SJCRH30 (cell line): Measurements from ENCODE around the gene ATP8B2. TPM values are rescaled to one million over a fixed set of nuclear protein-coding genes. Genes with fewer than 3 reads are reported as not detected.
"Not testable (repeated sequence)": the region's sequence is repeated elsewhere in the genome, so short reads cannot be mapped to it uniquely, and the experiment has no call there.

Source experiments
- DNase-seq, 2 experiments: peaks; one replicate each; pipeline ENCODE4 v3.0.0-alpha.2; 2015 to 2020
- H3K27ac ChIP-seq: fragments of 250-450 bp; sonication (Bioruptor Pico); 2 replicates; pipeline ENCODE4 v1.5.1; 2020; ENCODE audit warnings: mild to moderate bottlenecking, moderate library complexity
- H3K27me3 ChIP-seq: fragments of 250-450 bp; sonication (Bioruptor Pico); 2 replicates; pipeline ENCODE4 v1.5.1; 2020; ENCODE audit warnings: mild to moderate bottlenecking, moderate library complexity
- H3K36me3 ChIP-seq: fragments of 250-450 bp; sonication (Bioruptor Pico); 2 replicates; pipeline ENCODE4 v1.5.1; 2020; ENCODE audit warnings: mild to moderate bottlenecking, moderate library complexity
- H3K4me1 ChIP-seq: fragments of 250-450 bp; sonication (Bioruptor Pico); 2 replicates; pipeline ENCODE4 v1.5.1; 2020; ENCODE audit warnings: mild to moderate bottlenecking, moderate library complexity
- H3K4me3 ChIP-seq: fragments of 250-450 bp; sonication (Bioruptor Pico); 2 replicates; pipeline ENCODE4 v1.5.1; 2020; ENCODE audit warnings: mild to moderate bottlenecking, moderate library complexity
- H3K9me3 ChIP-seq: fragments of 250-450 bp; sonication (Bioruptor Pico); replicated peaks from 2 replicates; pipeline ENCODE4 v1.5.1; 2020; ENCODE audit warnings: mild to moderate bottlenecking, moderate library complexity
- total RNA-seq: library from RNA; depleted of rRNA; stranded (reverse); fragments of >200 nt; shearing (Covaris generic); gene quantifications from 2 replicates; pipeline ENCODE4 v1.2.3, GENCODE V29; 2014

Gene ATP8B2
- total RNA-seq, 1 experiment from 2014 or later = 21.2 TPM

- Histone ChIP-seq H3K4me3 (no peak overlapping the region), H3K4me1 (no peaks in the 10 kb centered on the region), H3K9me3 (no peaks in the 10 kb centered on the region; the same call in 1 of the 2 replicates), H3K27ac (no peak overlapping the region), H3K36me3 (no peaks in the 10 kb centered on the region), H3K27me3 (no peaks in the 10 kb centered on the region)
- no peak for DNase-seq
These were observed 8.6 kb upstream of the ATP8B2 start for GRCh38 chr1:154316704-154317103.

DNA sequence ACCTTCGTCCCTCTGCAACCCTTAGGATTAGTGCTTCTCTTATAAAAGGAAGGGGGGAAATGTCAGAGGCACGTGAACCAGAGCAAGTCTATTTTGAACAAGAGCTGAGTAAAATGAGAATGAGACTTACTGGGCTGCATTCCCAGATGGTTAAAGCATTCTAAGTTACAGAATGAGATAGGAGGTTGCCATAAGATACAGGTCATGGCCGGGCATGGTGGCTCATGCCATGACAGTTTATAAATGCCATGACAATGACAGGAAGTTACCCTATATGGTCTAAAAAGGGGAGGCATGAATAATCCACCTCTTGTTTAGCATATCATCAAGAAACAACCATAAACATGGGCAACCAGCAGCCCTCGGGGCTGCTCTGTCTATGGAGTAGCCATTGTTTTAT is 6.9 kb upstream of the ATP8B2 start:
- H3K4me1 ChIP-seq = no peaks in the 10 kb centered on the region
- no peak for DNase-seq
- H3K9me3 ChIP-seq = no peaks in the 10 kb centered on the region; the same call in 1 of the 2 replicates
- H3K27me3 ChIP-seq = no peaks in the 10 kb centered on the region
- no peak overlapping the region for H3K27ac ChIP-seq
- H3K4me3 ChIP-seq = no peak overlapping the region
- H3K36me3 ChIP-seq = no peaks in the 10 kb centered on the region

DNA sequence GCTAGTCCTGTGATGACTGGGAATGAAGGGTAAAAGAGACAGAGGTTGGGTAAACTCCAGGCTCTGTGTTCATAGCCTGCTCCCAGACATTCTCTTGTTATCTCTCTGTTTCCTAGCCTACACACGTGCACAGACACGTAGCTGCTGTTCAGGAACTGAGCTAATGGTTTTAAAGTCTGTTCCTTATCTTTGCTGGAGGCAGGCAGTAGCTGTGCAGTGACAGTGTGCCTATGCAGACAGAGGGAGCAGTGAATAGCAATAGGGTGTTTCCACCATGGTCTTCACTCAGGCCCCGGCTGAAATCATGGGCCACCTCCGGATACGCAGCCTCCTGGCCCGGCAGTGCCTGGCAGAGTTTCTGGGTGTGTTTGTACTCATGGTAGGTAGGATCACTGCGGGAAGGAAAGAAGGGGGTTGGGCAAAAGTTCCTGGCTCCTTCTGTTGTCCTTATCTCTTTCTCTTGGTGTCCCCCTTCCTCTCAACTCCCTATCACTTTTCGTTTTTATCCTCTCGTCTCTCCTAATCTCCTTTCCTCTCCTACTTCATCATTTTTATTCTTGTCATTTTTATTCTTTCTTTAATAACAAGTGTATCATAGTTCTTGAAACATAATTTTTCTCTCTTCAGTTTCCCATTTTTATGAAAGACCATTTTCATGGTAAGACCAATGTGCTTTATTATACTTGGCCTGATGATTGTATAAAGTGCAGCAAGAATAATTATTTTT is 4.3 kb upstream of the ATP8B2 start, which contains the start of gene AQP10:
AQP10 (plus strand) TSS at position 212 of the 727 bp plus-strand sequence; CDS start at position 275, 63 bp downstream.
- DNase-seq = no peak
- H3K9me3 ChIP-seq = no peaks in the 10 kb centered on the region; the same call in 1 of the 2 replicates
- no peaks in the 10 kb centered on the region for H3K4me1 ChIP-seq
- H3K4me3 ChIP-seq = no peak within 1 kb of the TSS
- no peaks in the 10 kb centered on the region for H3K27me3 ChIP-seq
- H3K27ac ChIP-seq = no peak within 1 kb of the TSS
- no peaks in the 10 kb centered on the region for H3K36me3 ChIP-seq

DNA sequence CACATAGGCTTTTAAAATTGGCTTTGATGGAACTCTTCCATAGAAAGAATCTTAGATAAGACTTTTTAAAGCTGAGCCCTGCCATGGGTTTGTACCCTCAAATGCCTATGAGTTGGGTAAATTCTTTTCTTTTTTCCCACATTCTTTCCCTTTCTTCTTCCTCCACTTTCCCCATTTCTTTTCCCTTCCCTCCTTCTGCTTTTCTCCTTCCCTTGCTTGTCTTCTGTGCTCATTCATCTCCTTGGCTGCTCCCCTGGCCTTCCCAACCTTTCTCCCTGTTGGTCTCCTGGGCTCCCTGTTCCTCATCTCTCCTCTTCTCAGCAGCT is 3.8 kb upstream of the ATP8B2 start:
- not testable (repeated sequence) for H3K27me3 ChIP-seq, DNase-seq, H3K27ac ChIP-seq, H3K36me3 ChIP-seq, H3K4me3 ChIP-seq, H3K4me1 ChIP-seq, H3K9me3 ChIP-seq

- no peaks in the 10 kb centered on the region for H3K9me3 ChIP-seq
- no peaks in the 10 kb centered on the region for H3K36me3 ChIP-seq
- DNase-seq = no peak
- H3K4me3 ChIP-seq = no peak overlapping the region
- no peaks in the 10 kb centered on the region for H3K27me3 ChIP-seq
- H3K4me1 ChIP-seq = peaks cover 6% of the 10 kb centered on the region; the same call in 1 of the 2 replicates
- H3K27ac ChIP-seq = no peak overlapping the region
These were observed 1.8 kb upstream of the ATP8B2 start for GRCh38 chr1:154323493-154323892.

DNA sequence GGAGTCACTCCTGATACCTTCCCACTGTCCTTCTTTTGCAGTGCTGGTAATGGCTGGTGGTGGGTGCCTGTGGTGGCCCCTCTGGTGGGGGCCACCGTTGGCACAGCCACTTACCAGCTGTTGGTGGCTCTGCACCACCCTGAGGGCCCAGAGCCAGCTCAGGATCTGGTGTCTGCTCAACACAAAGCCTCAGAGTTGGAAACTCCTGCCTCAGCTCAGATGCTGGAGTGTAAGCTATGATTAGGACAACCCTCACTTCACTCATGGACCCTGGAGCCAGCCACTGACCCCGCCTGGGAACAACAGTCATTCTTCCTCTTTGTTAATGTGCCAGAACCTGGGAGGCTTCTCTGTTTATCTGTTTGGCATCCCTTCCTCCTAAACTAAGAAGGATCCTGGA is 1.1 kb upstream of the ATP8B2 start:
- DNase-seq = no peak
- Histone ChIP-seq H3K27ac (no peak overlapping the region), H3K4me3 (peak overlapping the region; percentile 78)

DNA sequence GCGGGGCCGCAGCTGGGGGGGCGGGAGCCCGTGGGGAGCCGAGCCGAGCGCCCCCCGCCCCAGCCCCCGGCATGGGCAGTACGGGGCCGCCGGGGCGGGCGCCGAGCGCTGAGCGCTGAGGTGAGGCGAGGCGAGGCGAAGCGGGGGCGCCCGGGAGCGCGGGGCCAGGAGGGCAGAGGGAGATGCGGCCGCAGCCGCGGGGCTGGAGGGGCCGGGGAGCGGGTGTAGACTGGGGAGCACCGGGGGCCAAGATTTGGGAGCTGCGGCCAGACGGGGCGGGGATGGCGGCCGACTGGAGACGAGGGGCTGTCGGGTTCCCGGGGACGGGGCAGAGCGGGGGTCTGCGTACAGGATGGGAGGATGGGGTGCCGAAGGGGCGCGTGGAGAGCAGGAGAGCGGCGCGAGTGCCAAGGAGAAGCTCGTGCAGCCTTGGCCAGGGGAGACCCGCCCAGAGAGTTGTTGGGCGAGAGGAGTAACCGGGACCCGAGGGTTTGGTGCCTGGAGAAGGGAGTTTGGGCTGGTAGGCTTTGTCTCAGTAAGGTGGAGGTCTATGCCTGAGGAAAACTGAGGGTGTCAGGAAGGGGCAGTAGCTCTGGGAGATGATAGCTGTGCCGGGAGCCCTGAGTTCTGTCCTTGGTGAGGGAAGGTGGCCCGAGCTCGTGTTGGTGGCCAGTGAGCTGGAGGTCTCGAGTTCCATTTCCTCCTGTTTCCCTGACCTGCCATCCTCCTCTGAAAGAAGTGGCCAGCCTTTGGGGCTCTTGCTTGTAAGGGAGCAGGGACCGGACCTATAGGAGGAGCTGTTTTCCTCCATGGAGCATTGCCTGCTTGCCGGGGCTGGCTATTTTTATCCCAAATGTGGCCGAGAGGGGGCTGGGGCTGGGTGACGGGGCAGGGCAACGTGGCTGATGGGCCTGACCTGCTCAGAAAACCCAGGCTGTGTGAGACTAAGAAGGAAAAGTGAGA is 539 bp downstream of the ATP8B2 start:
- Histone ChIP-seq H3K4me3 (peak overlapping the region; percentile 78), H3K4me1 (peaks cover 6% of the 10 kb centered on the region; the same call in 1 of the 2 replicates), H3K27ac (peak overlapping the region; percentile 15; the same call in 1 of the 2 replicates), H3K27me3 (no peaks in the 10 kb centered on the region), H3K36me3 (no peaks in the 10 kb centered on the region), H3K9me3 (no peaks in the 10 kb centered on the region)
- DNase-seq = peak; percentile 83

More for the DNA sequence above, 1.1 kb upstream of the ATP8B2 start:
- Histone ChIP-seq H3K9me3 (no peaks in the 10 kb centered on the region), H3K36me3 (no peaks in the 10 kb centered on the region), H3K4me1 (peaks cover 6% of the 10 kb centered on the region; the same call in 1 of the 2 replicates), H3K27me3 (no peaks in the 10 kb centered on the region)

DNA sequence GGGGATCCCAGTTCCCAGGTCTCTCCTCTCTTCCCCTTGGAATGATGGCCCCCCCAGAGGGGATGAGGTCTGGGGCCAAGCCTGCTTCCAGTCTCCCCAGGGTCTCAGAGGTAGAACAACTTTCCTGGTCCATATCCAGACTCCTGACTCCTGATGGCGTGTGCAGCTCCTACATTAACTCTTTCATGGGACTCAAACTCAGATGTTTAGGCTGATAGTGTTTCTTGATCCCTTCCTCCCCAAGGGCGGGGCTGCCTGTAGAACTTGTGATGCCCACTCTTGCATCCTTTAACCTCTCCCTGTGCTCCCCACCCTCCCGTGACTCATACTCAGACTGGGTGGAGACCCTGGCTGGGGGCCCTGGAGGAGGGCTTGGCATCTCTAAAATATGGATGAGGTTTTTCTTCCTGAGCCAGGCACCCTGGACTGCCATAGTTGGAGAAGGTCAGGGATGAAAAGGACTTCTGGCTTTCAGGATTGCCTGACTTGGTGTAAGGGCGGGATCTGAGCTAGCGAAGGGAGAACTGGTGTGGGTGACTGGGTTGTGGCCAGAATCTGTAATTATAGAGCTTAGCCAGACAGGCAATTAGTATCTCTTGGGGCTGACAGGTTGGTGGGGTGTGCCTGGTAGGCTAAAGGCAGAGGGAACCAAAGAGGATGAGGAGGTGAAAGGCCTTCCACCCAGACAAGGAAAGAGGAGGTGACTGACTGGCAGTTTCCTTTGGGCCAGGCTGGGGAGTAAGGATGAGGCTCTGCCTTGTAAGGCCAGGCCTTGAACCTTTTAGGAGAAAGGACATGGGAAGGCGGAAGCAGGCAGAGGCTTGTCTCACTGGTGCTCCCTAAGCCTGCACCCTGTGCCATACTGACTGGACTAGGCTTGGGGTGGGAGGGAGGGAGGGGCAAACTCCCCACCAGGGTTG is 1.5 kb downstream of the ATP8B2 start:
- Histone ChIP-seq H3K4me3 (peak overlapping the region; percentile 78), H3K27ac (peak overlapping the region; percentile 15; the same call in 1 of the 2 replicates), H3K4me1 (peaks cover 6% of the 10 kb centered on the region; the same call in 1 of the 2 replicates), H3K36me3 (no peaks in the 10 kb centered on the region), H3K9me3 (no peaks in the 10 kb centered on the region), H3K27me3 (no peaks in the 10 kb centered on the region)
- DNase-seq = no peak

DNA sequence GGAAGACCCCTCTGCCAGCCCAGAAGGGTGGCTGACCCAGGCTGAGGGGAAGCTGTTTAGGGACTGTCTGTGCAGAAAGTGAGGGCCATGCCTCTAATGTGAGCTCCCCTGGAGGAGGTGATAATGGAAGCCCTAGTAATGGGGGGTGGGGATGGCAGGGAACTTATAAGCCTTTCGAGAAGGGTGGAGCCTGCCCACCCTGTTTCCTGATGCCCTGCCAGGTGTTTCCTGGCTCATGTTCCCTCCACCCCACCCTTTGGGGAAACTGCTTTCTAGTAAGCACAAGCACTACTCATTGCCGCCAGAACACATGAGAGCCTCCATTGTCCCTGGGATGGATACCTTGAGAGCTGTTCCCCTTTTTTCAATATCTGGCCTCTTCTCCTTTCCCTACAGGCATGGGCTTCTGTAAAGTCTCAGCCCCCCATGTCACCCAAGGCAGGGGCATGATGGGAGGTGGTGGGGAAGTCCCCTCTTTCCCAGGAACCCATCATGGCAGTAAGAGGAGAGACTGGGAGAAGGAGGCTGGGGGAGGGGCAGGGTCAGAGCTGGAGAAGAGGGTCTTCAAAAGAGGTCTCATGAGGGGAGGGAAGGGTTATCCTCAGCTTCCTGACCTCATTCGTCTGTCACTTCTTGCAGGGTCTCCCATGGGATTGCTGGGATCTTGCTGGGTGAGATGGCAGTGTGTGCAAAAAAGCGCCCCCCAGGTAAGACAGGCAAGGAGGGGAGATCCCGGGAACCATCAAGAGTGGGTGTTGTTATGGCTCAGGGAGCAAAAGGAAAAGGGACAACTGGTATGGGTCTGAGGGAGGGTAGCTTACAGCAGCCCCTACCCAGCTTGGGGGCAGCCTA is 2.4 kb downstream of the ATP8B2 start:
- no peaks in the 10 kb centered on the region for H3K36me3 ChIP-seq
- H3K27ac ChIP-seq = no peak overlapping the region
- no peak for DNase-seq
- H3K4me1 ChIP-seq = peaks cover 6% of the 10 kb centered on the region; the same call in 1 of the 2 replicates
- no peaks in the 10 kb centered on the region for H3K27me3 ChIP-seq
- H3K4me3 ChIP-seq = no peak overlapping the region
- no peaks in the 10 kb centered on the region for H3K9me3 ChIP-seq

DNA sequence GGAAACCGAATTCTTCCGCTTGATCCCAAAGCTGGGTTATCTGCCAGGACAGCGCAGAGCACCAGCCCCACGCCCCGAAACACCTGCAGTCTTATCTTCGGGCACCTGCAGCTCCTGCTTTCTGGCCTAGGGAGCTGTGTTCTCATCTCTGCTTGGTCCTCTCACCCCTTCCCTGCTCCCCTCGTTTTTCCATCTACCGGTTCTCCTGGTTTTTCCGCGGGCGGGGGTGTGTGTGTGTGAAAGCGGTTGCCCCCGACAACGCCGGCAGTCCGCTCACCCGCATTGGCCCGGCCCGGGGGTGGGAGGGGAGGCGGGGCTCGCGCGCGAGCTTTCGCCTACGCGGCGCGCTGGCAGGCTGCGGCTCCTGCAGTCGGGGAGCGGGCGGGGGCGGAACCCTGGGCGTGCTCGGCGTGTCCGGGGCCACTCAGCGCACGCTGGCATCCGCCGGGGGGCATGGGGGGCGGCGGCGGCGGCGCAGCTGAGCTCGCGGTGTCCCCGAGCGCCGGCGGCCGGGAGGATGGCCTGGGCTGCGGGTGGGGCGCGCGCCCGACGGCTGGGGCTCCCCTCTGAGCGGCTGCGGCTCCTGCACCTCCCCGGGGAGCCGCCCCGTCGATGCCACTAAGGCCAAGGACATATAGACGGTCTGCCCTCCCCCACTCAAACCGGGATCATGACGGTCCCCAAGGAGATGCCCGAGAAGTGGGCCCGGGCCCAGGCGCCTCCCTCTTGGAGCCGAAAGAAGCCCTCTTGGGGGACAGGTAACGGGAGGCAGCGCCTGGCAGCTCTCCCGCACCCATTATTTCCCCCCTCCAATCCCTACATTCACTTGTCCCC is 3.2 kb downstream of the ATP8B2 start:
- Histone ChIP-seq H3K4me1 (peaks cover 6% of the 10 kb centered on the region; the same call in 1 of the 2 replicates), H3K27me3 (no peaks in the 10 kb centered on the region), H3K4me3 (no peak overlapping the region), H3K36me3 (no peaks in the 10 kb centered on the region), H3K9me3 (no peaks in the 10 kb centered on the region), H3K27ac (no peak overlapping the region)
- DNase-seq = no peak

DNA sequence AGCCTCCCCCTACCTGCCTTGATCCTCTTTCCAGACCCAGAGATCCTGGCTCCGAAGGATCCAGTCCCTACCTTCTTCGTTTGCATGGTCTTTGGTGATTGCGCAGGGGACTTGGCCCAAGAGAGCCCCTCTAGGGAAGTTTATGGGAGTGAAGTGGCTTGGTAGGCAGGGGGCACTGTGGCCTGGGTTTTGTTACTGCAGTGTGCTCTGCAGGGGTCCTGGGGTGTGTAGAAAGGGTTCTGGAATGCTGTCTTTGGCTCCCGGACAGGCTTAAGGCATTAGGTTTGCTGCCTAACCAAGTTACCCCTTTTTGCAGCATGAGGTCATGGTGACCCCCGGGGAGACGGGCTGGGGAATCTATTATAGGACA is 3.8 kb downstream of the ATP8B2 start:
- Histone ChIP-seq H3K9me3 (no peaks in the 10 kb centered on the region), H3K27me3 (no peaks in the 10 kb centered on the region), H3K4me3 (no peak overlapping the region), H3K4me1 (peaks cover 6% of the 10 kb centered on the region; the same call in 1 of the 2 replicates), H3K27ac (no peak overlapping the region), H3K36me3 (0 out of 2 replicates have a peak, but pooled peaks cover 4% of the 10 kb centered on the region)
- DNase-seq = no peak

GRCh38 chr1:154329551-154330131 is 4.3 kb downstream of the ATP8B2 start:
- Histone ChIP-seq H3K9me3 (no peaks in the 10 kb centered on the region), H3K36me3 (peaks cover 6% of the 10 kb centered on the region; the same call in 1 of the 2 replicates), H3K27me3 (no peaks in the 10 kb centered on the region), H3K4me3 (no peak overlapping the region), H3K4me1 (peaks cover 6% of the 10 kb centered on the region; the same call in 1 of the 2 replicates), H3K27ac (no peak overlapping the region)
- DNase-seq = no peak
